HTR-8/SVneo (cell line): Measurements from ENCODE around the gene IL22RA1.

Experiments
- DNase-seq: peaks from one replicate; pipeline ENCODE4 v3.0.0; 2011; ENCODE audit warnings: low spot score, mixed read lengths; ENCODE audit not compliant: insufficient read length
- FAIRE-seq: peaks from 2 replicates; lab custom pipeline; 2011; peaks lifted over from hg19 to GRCh38; lab: Jason Lieb, UNC

Gene IL22RA1

GRCh38 chr1:24169286-24169685 is 26.3 kb upstream of the IL22RA1 start:
- DNase-seq: no peak
- FAIRE-seq: no peak

DNA sequence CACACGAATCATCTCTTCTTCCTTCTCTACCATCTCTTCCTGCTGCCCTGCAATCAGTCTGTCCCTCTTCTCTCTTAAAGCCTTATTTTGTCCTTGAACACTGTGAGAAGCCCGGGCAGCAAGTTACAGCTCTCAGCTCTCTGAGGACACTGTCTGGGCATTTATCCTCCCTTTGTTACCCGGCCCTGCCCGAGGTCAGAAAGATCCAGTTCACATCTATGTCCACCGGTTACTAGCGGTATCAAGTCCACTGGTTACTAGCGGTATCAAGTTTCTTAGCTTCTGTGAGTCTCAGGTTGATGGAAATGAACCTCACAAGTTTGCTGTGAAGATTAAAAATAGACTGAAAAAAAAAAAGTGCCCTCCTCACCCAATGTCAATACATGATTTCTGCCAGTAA is 25.3 kb upstream of the IL22RA1 start:
- FAIRE-seq (no peak), DNase-seq (no peak)

DNA sequence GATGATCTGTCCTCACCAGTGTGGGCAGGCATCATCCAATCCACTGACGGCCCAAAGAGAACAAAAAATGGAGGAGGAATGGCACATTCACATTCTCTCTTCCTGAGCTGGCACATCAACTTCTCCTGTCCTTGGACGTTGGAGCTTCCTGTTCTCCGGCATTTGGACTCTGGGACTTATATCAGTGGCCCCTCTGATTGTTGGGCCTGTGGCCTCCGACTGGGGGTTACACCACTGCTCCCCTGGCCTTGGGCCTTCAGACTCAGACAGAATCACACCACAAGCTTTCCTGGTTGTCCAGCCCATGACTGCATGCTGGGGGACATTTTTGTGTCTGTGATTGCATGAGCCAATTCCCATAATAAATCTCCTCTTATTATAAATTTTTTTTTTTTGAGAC is 24.1 kb upstream of the IL22RA1 start:
- DNase-seq (no peak), FAIRE-seq (no peak)

DNA sequence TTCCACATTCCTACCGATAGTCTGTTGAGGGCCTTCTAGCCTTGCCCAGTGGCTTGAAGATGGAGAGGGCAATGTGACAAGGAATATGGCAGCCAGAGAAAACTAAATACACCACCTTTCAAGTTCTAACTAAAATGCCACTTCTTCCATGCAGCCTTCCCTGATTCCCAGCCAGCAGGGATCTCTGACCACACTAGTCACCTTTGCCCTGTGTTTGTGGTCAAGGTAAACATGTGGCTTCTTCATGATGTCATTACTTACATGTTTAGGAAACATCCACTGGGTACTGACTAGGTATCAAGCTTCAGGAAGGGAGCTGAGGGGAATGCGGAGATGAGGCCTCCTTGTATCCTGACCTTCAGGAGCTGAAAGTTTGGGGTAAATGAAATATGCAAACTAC is 22.6 kb upstream of the IL22RA1 start:
- no peak for DNase-seq
- no peak for FAIRE-seq

DNA sequence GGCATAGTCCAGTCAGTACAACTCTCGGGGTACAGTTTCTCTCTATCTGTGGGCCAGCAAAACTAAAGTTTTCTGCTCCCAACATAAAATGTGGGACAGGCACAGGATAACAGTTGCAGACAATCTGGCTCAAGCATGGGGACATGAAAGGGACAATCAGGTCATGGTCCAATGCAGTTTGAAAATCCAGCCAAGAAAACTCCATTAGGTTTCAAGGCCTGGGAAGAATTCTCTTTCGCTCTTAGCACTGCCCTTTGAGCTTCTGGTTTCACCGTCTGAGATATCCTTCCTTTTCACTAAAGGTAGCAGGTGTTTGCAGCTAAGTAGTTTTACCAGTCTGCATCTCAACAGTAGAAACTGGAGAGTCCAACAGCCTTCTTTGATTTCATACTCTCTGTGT is 21.1 kb upstream of the IL22RA1 start:
- DNase-seq: no peak
- FAIRE-seq: no peak

DNA sequence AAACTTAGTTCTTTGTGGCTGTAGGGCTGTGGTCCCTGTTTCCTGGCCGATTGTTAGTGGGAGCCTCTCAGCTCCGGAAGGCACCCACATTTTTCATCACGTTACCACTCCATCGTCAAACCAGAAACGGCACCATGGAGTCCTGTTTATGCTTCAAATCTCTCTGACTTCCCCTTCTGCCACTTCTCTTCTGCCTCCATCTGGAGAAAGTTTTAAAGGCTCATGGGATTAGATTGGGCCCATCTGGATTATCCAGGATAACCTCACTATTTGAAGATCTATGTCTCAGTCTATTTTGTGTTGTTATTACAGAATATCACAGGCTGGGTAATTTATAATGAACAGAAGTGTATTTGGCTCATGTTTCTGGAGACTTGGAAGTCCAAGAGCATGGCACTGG is 19.3 kb upstream of the IL22RA1 start:
- FAIRE-seq (no peak), DNase-seq (no peak)

DNA sequence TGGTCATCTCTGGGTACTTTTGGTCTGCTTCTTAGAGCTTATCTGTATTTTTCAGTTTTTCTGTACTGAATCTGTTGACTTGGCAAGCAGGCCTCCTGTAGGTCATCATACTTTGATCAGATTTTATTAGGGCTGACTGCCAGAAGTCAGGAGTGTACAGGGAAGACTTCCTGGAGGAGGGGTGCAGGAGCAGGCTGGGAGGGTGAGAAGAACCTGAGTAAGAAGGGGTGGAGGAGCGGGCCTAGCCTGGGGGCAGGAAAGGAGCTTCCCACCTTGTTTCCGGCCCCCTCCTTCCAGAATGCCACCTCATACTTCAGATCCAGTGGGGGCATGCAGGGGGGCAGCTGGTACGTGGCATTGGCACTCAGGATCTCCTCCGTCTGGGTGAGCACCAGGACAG is 18.3 kb upstream of the IL22RA1 start:
- DNase-seq (no peak), FAIRE-seq (no peak)

DNA sequence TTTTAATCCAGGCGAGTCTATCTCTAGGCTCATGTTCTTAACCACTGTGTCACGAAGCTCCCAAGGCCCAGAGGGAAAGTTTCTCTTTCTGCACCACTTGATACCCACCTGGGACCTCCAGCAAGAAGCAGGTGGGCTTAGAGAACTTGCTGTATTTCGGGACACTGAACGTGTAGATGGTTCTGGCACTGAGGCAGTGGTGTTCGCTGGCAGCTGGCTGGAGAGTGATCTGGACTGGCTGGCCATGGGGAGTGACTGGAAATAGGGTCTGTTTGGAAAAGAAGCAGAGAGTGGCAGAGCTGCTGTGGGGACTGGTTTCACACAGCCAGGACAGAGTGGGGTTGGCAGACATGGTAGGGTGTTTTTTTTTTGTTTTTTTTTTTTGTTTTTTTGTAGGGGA is 16.4 kb upstream of the IL22RA1 start:
- FAIRE-seq: no peak
- no peak for DNase-seq

GRCh38 chr1:24157918-24158481 is 15.1 kb upstream of the IL22RA1 start:
- no peak for DNase-seq

GRCh38 chr1:24156542-24157260 is 13.8 kb upstream of the IL22RA1 start:
- DNase-seq (no peak), FAIRE-seq (no peak)

More at GRCh38 chr1:24157918-24158481, 15.1 kb upstream of the IL22RA1 start:
- FAIRE-seq: no peak

DNA sequence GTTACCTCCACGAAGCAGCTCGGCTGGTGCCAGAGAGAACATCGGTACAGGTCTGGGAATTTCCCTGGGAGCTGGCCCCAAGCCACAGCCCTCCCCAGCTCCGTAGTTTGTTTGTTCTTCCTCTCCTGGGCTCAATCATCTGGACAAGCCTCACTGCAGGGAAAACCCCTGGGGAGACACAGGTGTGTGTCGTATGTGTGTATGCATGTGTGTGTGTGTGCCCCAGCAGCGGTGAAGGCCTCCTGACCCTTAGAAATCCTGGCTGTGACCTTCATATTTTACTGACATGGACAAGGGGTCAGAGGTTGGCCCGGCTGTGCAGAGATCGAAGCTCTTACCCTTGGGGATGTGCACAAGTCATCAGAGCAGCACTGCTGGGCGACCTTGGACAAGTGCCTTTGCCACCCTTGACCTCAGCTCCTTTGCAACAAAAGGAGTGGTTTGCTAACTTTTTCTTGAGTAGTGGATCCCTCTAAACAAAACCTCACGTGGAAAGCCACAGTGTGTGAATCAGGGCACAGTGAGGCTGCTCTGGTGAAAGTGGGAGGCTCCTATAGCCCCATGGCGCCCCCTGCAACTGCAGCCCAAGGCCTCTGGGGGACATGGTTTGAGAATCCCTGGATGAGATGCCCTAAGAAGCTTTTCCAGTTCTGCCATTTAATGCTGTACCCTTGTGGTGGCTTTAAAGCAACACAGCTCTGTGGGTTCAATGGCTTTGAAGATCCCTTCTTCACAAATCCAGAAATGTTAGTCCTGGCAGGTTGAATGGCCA is 12.3 kb upstream of the IL22RA1 start:
- DNase-seq (no peak), FAIRE-seq (no peak)

DNA sequence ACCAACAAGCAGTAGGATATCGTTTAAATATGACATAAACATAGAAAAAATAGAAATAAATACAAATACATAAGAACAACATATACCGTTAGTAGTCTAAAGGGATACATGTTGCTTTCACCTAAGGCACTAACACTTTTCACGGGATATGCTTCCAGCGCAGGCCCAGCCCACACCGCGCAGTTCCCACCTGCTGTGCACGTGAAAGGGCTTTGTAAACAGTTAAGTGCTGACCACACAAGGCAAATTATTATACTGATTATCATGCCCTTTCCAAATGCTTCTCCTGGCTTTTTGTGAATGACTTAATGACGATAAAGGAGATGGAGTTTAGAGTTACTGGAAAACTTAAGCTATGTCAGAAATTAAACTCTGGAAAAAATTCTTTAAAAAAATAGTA is 11.3 kb upstream of the IL22RA1 start:
- DNase-seq (no peak), FAIRE-seq (no peak)

- no peak for DNase-seq
- no peak for FAIRE-seq
Measured at GRCh38 chr1:24152631-24153494, 9.9 kb upstream of the IL22RA1 start.

- DNase-seq: no peak
- FAIRE-seq: no peak
Measured at GRCh38 chr1:24151175-24151533, 8.2 kb upstream of the IL22RA1 start.

- FAIRE-seq (peak; percentile 79), DNase-seq (peak; percentile 79)
Measured at GRCh38 chr1:24150234-24151174, 7.6 kb upstream of the IL22RA1 start.

DNA sequence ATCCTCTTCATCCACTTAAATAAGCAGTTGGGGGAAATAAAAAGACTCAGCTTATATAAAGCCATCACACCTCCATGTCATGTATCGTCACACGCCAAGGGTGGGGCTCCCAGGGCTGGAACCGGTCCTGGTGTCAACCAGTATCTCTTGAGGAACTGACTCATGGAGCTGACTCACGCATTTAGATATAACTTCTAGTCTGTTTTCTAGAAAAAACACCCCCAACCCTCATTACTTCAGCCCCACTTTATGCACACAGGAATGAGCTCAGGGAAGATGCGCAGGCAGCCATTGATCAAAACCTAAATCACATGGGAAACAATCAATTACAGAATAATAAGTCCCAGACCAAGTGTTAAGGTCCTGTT is 6.9 kb upstream of the IL22RA1 start:
- peak; percentile 48 for DNase-seq
- no peak for FAIRE-seq

- DNase-seq (no peak), FAIRE-seq (no peak)
Measured at GRCh38 chr1:24147816-24148215, 4.9 kb upstream of the IL22RA1 start.

DNA sequence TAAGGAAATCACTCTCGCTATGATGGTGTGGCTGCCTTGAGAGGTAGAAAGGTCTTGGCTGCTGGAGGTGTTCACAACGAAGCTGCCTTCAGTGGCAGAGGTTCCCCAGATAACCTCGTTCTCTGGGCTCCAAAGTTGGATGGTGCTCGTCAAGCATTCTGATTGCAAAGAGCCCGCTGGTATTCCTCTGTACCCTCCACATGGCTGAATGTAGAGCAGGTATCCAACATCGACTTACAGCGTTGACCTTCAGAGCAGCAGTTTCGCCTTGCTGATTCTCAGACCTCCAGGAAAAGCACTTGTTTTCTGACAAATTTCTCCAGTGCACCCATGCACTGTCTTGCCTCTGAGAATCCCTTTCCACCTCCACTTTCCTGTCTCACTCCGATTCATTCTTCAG is 4.3 kb upstream of the IL22RA1 start:
- FAIRE-seq: no peak
- DNase-seq: no peak

DNA sequence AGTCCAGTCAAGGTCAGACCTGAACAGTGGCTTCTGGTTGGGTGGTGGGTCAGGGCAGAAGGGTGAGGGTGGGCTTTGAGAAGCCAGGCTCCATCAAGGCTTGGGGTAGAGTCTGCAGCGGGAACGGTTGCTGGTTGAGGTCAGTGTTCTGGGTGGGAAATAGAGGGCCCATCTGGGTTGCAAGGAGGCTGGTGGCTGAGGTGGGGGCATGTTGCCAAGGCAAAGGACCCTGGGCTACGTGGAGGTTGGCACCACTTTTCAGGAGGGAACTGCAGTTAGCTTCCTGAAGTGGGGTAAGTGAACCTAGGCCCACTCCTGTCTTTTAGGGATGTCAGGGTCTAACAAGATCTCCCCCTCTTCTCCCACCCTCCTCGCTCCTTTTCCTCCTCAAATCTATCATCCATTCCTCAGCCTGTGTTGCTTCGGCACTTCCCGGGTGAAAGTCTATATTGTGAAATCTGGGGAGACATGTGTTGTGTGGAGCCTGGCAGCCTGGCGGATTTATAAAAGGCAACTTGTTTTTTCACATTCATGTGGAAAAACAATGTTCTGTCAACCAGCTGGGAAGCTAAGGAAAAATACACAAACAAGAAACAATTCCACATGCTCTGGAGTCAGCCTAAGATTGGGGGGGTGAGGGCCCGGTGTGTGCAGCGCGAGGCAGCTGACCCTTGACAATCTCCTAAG is 1.5 kb downstream of the IL22RA1 start:
- FAIRE-seq: no peak
- no peak for DNase-seq
